Measurements from ENCODE around the gene SPANXA1.

DNA sequence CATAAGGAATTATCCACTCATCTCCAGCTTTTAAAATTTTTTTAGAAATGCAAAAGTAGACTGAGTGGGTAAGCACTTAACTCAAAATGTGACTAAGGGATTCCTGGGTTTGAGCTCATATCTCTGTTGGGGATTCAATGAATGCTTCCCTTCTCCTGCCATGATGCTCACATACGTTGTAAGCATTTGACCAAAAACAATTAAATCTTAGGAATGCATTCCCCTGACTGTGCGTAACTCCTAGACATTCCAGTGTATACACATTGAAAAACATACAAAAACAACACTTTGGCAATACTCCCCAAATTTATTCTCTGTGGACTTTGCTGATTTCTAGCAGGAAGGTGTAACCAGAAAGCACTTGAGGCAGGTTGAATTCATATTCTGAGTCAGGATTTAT is 34.8 kb upstream of the SPANXA1 start:
- TF ChIP-seq, protein P1, sequence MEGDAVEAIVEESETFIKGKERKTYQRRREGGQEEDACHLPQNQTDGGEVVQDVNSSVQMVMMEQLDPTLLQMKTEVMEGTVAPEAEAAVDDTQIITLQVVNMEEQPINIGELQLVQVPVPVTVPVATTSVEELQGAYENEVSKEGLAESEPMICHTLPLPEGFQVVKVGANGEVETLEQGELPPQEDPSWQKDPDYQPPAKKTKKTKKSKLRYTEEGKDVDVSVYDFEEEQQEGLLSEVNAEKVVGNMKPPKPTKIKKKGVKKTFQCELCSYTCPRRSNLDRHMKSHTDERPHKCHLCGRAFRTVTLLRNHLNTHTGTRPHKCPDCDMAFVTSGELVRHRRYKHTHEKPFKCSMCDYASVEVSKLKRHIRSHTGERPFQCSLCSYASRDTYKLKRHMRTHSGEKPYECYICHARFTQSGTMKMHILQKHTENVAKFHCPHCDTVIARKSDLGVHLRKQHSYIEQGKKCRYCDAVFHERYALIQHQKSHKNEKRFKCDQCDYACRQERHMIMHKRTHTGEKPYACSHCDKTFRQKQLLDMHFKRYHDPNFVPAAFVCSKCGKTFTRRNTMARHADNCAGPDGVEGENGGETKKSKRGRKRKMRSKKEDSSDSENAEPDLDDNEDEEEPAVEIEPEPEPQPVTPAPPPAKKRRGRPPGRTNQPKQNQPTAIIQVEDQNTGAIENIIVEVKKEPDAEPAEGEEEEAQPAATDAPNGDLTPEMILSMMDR (IDR thresholded peaks at IDR 0.05) = no peak
- no peak for TF ChIP-seq TCF7L2 (IDR thresholded peaks at IDR 0.05; ENCODE audit: low read depth, low read length)
- TF ChIP-seq POLR2AphosphoS5 (IDR thresholded peaks at IDR 0.05; ENCODE audit: low read depth, low read length) = no peak
- TF ChIP-seq, protein P2, sequence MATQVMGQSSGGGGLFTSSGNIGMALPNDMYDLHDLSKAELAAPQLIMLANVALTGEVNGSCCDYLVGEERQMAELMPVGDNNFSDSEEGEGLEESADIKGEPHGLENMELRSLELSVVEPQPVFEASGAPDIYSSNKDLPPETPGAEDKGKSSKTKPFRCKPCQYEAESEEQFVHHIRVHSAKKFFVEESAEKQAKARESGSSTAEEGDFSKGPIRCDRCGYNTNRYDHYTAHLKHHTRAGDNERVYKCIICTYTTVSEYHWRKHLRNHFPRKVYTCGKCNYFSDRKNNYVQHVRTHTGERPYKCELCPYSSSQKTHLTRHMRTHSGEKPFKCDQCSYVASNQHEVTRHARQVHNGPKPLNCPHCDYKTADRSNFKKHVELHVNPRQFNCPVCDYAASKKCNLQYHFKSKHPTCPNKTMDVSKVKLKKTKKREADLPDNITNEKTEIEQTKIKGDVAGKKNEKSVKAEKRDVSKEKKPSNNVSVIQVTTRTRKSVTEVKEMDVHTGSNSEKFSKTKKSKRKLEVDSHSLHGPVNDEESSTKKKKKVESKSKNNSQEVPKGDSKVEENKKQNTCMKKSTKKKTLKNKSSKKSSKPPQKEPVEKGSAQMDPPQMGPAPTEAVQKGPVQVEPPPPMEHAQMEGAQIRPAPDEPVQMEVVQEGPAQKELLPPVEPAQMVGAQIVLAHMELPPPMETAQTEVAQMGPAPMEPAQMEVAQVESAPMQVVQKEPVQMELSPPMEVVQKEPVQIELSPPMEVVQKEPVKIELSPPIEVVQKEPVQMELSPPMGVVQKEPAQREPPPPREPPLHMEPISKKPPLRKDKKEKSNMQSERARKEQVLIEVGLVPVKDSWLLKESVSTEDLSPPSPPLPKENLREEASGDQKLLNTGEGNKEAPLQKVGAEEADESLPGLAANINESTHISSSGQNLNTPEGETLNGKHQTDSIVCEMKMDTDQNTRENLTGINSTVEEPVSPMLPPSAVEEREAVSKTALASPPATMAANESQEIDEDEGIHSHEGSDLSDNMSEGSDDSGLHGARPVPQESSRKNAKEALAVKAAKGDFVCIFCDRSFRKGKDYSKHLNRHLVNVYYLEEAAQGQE (IDR thresholded peaks at IDR 0.05; ENCODE audit: insufficient read depth in 1 of 2, low read depth in 2 of 2, low read length in 1 of 2) = no peak

Measured in Panc1 (cell line).